COLO668 (cell line): ENCODE results near the gene UGT1A7.
"Not testable (repeated sequence)": the region's sequence is repeated elsewhere in the genome, so short reads cannot be mapped to it uniquely, and the experiment has no call there.

Experiments
- DNase-seq: peaks from one replicate; lab custom pipeline; 2025; ENCODE audit not compliant: unreplicated experiment; lab: John Stamatoyannopoulos, UW

UGT1A7 gene

GRCh38 chr2:233681521-233682099 is at the start of gene UGT1A7:
TSS of gene UGT1A7 (plus strand) at chr2:233681901. CDS start at chr2:233681938, 37 bp downstream.
- DNase-seq = no peak

GRCh38 chr2:233636306-233636705 is 45.4 kb upstream of the UGT1A7 start, which contains the start of gene UGT1A10:
TSS of gene UGT1A10 (plus strand) at chr2:233636448. CDS start at chr2:233636523, 75 bp downstream.
- DNase-seq = not testable (repeated sequence)

- no peak for DNase-seq
These were observed 42.9 kb upstream of the UGT1A7 start for GRCh38 chr2:233638836-233639235.

- no peak for DNase-seq
These were observed 41.8 kb upstream of the UGT1A7 start for GRCh38 chr2:233639860-233640259.

- DNase-seq = no peak
These were observed 38.6 kb upstream of the UGT1A7 start for GRCh38 chr2:233643128-233643527.

GRCh38 chr2:233646033-233646432 is 35.7 kb upstream of the UGT1A7 start:
- DNase-seq = not testable (repeated sequence)

- DNase-seq = no peak
These were observed 30.7 kb upstream of the UGT1A7 start for GRCh38 chr2:233650981-233651380.

- no peak for DNase-seq
These were observed 30.3 kb upstream of the UGT1A7 start for GRCh38 chr2:233651430-233651829.

GRCh38 chr2:233654501-233654900 is 27.2 kb upstream of the UGT1A7 start:
- DNase-seq = no peak

- DNase-seq = no peak
These were observed 26.7 kb upstream of the UGT1A7 start for GRCh38 chr2:233655043-233655442.

- DNase-seq = not testable (repeated sequence)
These were observed 25.8 kb upstream of the UGT1A7 start for GRCh38 chr2:233655943-233656342.

- no peak for DNase-seq
These were observed 25.3 kb upstream of the UGT1A7 start for GRCh38 chr2:233656443-233656842.

- no peak for DNase-seq
These were observed 23.1 kb upstream of the UGT1A7 start for GRCh38 chr2:233658610-233659009.

- DNase-seq = no peak
These were observed 17.8 kb upstream of the UGT1A7 start for GRCh38 chr2:233663911-233664310.

- DNase-seq = no peak
These were observed 13.0 kb upstream of the UGT1A7 start for GRCh38 chr2:233668605-233669260.

GRCh38 chr2:233671290-233672161 is 10.2 kb upstream of the UGT1A7 start, which contains the start of gene UGT1A9:
TSS of gene UGT1A9 (plus strand) at chr2:233671898. CDS start at chr2:233671935, 37 bp downstream.
- DNase-seq = no peak

GRCh38 chr2:233672886-233673285 is 8.8 kb upstream of the UGT1A7 start:
- DNase-seq = no peak

- DNase-seq = no peak
These were observed 7.8 kb upstream of the UGT1A7 start for GRCh38 chr2:233673896-233674295.

- DNase-seq = no peak
These were observed 7.4 kb upstream of the UGT1A7 start for GRCh38 chr2:233674314-233674713.

- no peak for DNase-seq
These were observed 6.7 kb upstream of the UGT1A7 start for GRCh38 chr2:233674995-233675394.

- no peak for DNase-seq
These were observed 5.7 kb upstream of the UGT1A7 start for GRCh38 chr2:233676046-233676445.

- DNase-seq = no peak
These were observed 2.5 kb upstream of the UGT1A7 start for GRCh38 chr2:233679196-233679595.
